GM18526 (cell line): Measurements from ENCODE around the gene POR.

Experiments
- POLR2A ChIP-seq: IDR thresholded peaks from 3 replicates; pipeline ENCODE4 v1.6.1; 2011; ENCODE audit not compliant: insufficient read length; ENCODE audit errors: extremely low read depth

POR gene

GRCh38 chr7:75880242-75880641 is 34.7 kb upstream of the POR start:
- TF ChIP-seq POLR2A, result no peak

DNA sequence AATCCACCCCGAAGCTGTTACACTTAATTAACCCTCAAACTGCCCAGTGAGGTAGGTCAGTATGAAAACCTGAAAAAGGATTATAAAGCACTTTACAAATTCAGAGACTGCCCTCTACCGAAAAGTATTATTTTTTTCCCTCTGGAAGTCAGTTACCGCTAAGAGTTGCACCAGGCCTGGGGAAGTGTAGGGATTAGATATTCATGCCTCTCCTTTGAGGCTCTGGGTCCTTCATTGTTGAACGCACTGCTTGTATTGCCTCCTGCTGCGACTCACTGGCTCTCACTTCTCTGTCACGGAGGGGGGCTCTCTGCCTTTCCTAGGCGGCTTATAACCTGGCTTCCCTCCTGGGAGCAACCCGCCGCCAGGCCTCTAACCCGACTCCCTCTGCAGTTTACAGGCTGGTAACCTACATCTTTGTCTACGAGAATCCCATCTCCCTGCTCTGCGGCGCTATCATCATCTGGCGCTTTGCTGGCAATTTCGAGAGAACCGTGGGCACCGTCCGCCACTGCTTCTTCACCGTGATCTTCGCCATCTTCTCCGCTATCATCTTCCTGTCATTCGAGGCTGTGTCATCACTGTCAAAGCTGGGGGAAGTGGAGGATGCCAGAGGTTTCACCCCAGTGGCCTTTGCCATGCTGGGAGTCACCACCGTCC is 33.4 kb upstream of the POR start:
- TF ChIP-seq POLR2A, result no peak

GRCh38 chr7:75884476-75884875 is 30.5 kb upstream of the POR start:
- no peak for TF ChIP-seq POLR2A

DNA sequence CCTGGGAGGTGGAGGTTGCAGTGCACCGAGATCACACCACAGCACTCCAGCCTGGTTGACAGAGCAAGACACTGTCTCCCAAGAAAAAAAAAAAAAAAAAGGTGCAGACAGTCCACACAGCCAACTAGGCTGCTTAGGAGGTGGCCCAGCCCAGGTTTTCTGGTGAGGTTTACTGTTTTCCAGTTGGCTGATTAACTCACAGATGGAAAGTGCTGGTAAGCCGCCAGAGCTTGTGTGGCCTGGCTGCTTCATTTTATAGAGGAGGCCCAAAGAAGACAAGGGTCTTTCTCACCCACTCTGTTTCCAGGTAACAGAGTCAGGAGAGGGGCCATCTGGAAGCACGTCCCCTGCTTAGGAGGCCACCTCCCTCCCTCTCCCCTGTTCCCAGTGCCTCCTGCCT is 29.9 kb upstream of the POR start:
- no peak for TF ChIP-seq POLR2A

DNA sequence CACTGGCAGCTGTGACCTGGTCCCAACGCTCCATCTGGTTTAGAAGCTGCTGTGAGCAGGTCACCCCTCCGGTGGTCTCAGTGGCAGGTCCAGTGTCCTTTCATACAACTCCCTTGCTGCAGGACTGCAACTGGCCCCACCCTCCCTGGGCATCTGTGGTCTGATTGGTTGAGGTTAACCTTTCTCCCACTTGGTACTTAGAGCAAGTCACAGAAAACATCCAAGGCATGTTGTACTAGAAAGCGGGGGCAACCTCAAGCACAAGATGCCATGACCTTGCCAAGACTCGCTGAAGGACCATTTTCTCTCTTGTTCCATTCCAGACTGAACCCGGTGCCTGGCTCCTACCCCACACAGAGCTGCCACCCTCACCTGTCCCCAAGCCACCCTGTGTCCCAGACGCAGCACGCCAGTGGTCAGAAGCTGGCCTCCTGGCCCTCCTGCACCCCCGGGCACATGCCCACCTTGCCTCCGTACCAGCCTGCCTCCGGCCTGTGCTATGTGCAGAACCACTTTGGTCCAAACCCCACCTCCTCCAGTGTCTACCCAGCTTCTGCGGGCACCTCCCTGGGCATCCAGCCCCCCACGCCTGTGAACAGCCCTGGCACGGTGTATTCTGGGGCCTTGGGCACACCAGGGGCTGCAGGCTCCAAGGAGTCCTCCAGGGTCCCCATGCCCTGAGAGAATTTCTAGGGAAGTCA is 27.1 kb upstream of the POR start:
- TF ChIP-seq POLR2A, result no peak

DNA sequence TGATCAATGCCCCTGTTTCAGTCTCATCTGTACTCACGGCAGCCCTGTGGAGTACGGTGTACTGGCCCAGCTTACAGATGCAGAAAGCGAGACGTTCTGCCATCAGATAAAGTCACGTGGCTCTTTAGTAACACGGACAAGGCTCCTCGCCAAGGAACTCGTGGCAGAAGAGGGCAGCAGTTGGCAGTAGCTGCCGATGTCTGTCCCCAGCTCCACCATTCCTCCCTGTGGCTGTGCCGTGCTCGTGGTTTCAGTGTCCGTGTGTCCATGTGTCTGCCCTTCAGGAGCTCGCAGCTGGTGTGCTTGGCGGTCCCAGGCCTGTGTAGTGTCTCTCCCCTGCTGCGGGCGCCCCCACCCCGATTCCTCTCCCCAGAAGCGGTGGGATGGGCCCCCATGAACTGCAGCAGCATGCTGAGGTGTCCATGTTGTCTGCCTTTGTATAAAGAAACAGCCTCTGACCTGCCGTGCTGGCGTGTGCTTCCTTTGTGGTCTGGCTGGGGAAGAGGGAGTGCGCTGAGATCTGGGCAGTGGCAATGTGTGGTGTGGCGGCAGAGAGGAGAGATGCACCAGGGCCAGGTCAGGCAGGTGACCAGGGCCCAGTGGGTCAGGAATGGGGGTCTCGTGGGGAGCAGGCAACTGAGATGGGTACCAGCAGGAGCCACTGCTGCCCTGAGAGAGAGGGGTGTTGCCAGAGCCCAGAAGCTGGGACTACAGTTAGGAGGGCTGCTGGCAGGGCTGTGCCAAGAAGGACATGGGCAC is 26.3 kb upstream of the POR start:
- no peak for TF ChIP-seq POLR2A

GRCh38 chr7:75889223-75889825 is 25.6 kb upstream of the POR start:
- TF ChIP-seq POLR2A, result no peak

DNA sequence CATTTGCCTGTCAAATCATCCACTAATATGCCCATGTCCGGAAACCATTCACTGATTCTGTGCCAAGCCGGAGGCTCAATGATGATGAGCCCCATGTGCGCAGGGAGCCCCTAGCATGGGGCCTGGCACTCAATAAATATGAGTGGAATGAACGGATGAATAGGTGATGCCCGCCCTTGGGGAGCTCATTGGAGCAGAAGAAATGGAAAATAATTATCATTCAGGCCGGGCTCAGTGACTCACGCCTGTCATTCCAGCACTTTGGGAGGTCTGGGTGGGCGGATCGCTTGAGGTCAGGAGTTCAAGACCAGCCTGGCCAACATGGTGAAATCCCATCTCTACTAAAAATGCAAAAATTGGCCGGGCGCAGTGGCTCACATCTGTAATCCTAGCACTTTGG is 25.1 kb upstream of the POR start:
- TF ChIP-seq POLR2A, result no peak

DNA sequence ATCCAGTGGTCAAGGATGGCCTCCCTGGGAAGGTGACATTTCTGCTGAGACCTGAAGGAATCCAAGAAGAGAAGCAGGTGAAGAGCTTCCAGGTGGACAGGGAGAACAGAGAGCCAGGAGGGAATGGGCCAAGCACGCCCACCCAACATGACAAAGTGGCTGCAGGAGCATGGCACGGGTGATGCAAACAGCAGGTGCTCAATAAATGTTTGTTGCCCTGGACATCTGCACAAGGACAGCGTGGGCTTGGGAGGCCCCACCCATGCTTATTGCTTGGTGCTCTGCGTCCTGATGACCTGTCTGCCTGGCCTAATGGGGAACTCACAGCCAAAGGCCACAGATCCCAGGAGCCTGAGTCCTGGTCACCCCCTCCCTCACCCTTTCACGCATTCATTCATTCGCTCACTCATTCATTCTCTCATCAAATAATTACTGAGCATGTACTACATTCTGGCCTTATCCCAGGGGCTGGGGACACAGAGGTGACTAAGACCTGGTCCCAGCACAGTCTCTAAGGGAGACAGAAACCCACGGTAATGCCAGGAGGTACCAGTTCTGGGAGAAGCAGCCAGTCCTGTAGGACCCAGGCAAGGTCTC is 23.0 kb upstream of the POR start:
- TF ChIP-seq POLR2A, result no peak

- TF ChIP-seq POLR2A, result no peak
Observed at GRCh38 chr7:75892634-75893272, 22.2 kb upstream of the POR start.

DNA sequence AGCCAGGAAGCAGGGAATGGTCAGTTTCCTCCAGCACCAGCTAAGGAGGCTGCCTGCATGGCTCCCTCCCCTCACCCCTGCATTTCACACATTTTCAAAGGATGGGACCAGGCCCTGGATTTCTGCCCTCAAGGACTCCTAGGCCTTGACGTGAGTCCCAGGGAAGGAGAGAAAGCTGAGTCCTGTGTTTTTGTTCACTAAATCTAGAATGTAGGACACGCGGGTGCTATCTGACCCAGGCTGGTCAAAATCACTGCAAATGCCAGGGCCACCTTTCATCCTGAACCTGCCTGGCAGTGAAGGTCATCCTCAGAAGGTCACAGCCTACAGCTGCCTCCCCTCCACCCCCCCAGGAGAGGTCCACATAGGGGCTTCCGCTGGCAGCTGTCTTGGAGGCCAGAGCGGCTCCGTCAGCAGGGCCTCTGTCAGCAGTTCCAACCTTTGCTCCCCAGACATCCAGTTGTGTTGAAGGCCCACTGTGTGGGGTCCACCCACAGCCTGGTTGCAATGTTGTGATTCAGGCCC is 18.1 kb upstream of the POR start:
- TF ChIP-seq POLR2A, result no peak

GRCh38 chr7:75900617-75901315 is 14.2 kb upstream of the POR start:
- no peak for TF ChIP-seq POLR2A

DNA sequence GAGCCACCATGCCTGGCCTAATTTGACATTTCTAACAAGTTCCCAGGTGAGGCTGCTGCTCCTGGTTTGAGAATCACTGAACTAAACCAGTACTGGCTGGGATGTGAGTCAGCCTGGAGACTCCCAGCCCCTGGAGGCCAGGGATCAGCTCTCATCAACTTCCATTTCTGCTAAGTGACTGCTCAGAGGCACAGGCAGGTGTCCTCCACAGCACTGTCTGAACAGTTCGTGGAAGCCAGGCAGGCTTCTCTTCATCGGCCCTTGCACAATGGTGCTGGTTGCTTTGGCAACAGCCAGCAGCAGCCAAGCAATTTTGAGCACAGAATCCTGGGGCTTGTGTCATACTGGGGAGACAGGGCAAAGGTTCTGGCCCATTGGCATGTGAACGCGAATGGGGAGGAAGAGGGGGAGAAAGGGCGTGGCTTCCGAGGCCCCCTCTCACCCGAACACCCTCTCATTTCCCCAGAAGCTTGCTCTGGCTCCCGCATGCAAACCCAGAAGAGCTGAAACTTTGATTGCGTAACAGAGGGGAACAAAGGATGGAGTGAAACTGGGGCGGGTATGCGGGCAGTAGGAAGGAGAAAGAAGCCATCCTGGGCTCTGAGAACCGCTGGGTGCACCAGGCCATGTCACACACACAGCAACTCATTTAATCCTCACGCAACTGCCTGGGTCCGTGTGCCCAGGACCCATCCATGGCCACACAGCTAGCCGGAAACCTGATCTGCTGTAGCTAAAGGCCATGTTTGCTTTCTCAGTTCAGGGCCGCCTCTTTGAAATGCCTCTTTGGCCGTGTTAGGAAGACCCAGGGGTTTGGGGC is 9.0 kb upstream of the POR start:
- TF ChIP-seq POLR2A, result no peak
